ENCODE measurements around the gene ERICH3. TPM values are rescaled to one million over a fixed set of nuclear protein-coding genes. Genes with fewer than 3 reads are reported as not detected.

ERICH3 gene
- total RNA-seq, 1 experiment from 2014 or later: not detected

- TF ChIP-seq CTCF (IDR thresholded peaks at IDR 0.05; ENCODE audit: insufficient read depth in 1 of 2, low read depth in 1 of 2, low read length in 1 of 2, severe bottlenecking in 1 of 2, unreplicated experiment in 1 of 2): peak; percentile 39 to 61
- no peak overlapping the region for H3K27ac Mint-ChIP-seq (ENCODE audit: unreplicated experiment)
These were observed 16.2 kb upstream of the ERICH3 start for GRCh38 chr1:74689621-74690363.

GRCh38 chr1:74686928-74687327 is 13.3 kb upstream of the ERICH3 start:
- H3K4me3 ChIP-seq (ENCODE audit: low read depth, low read length): no peak overlapping the region
- H3K4me1 ChIP-seq: no peaks in the 10 kb centered on the region
- intact Hi-C loops (cut with micrococcal nuclease; ENCODE audit: unreplicated experiment): loop anchor here (5.0 to 10.0 kb wide), 2 partner anchors 182 to 685 kb away; no protein-coding TSS in a partner anchor
- ChIA-PET POLR2A (no interaction called here), CTCF (no interaction called here)
- no peaks in the 10 kb centered on the region for H3K9me3 ChIP-seq
- H3K36me3 Mint-ChIP-seq (ENCODE audit: insufficient read depth, unreplicated experiment): no peaks in the 10 kb centered on the region
- peaks cover 6% of the 10 kb centered on the region for H3K4me1 Mint-ChIP-seq (ENCODE audit: low read depth, unreplicated experiment)
- no peaks in the 10 kb centered on the region for H3K27me3 ChIP-seq (replicated peaks; ENCODE audit: control insufficient read depth, insufficient read depth, low read length)
- peaks cover 4% of the 10 kb centered on the region for H3K27me3 Mint-ChIP-seq (ENCODE audit: insufficient read depth, unreplicated experiment)
- H3K4me3 Mint-ChIP-seq (ENCODE audit: unreplicated experiment): no peak overlapping the region
- no TSS peak for BruUV-seq (replicated peaks)
- H3K9me3 Mint-ChIP-seq (ENCODE audit: unreplicated experiment): no peaks in the 10 kb centered on the region
- DNase-seq: no peak
- no peak for TF ChIP-seq CTCF (IDR thresholded peaks at IDR 0.05; ENCODE audit: insufficient read depth in 1 of 2, low read depth in 1 of 2, low read length in 1 of 2, severe bottlenecking in 1 of 2, unreplicated experiment in 1 of 2)
- no peaks in the 10 kb centered on the region for H3K36me3 ChIP-seq (ENCODE audit: control insufficient read depth, insufficient read depth, low read length)
- no peak overlapping the region for H3K27ac Mint-ChIP-seq (ENCODE audit: unreplicated experiment)

More at GRCh38 chr1:74689621-74690363, 16.2 kb upstream of the ERICH3 start:
- Mint-ChIP-seq H3K36me3 (ENCODE audit: insufficient read depth, unreplicated experiment) (no peaks in the 10 kb centered on the region), H3K27me3 (ENCODE audit: insufficient read depth, unreplicated experiment) (peaks cover 2% of the 10 kb centered on the region), H3K4me3 (ENCODE audit: unreplicated experiment) (peak overlapping the region; percentile 29), H3K4me1 (ENCODE audit: low read depth, unreplicated experiment) (peaks cover 6% of the 10 kb centered on the region), H3K9me3 (ENCODE audit: unreplicated experiment) (no peaks in the 10 kb centered on the region)
- peak; percentile 35 to 51 for DNase-seq
- Histone ChIP-seq H3K27me3 (replicated peaks; ENCODE audit: control insufficient read depth, insufficient read depth, low read length) (no peaks in the 10 kb centered on the region), H3K4me3 (ENCODE audit: low read depth, low read length) (no peak overlapping the region; the same call in 1 of the 2 replicates), H3K4me1 (no peaks in the 10 kb centered on the region), H3K36me3 (ENCODE audit: control insufficient read depth, insufficient read depth, low read length) (no peaks in the 10 kb centered on the region), H3K9me3 (no peaks in the 10 kb centered on the region)
- CTCF ChIA-PET: interaction anchor here (1.1 to 1.4 kb wide), 3 partner anchors 42 to 186 kb away, joined by 3 to 7 read pairs (median 3); partner anchors contain the start of genes CRYZ and TYW3
- intact Hi-C loops (cut with micrococcal nuclease; ENCODE audit: unreplicated experiment): loop anchor here (2.0 to 10.0 kb wide), 4 partner anchors 185 to 849 kb away; no protein-coding TSS in a partner anchor
- no TSS peak for BruUV-seq (replicated peaks)
- POLR2A ChIA-PET: no interaction called here

- no peaks in the 10 kb centered on the region for H3K9me3 ChIP-seq
- no TSS peak for BruUV-seq (replicated peaks)
- POLR2A ChIA-PET: no interaction called here
- Mint-ChIP-seq H3K27ac (ENCODE audit: unreplicated experiment) (no peak overlapping the region), H3K4me1 (ENCODE audit: low read depth, unreplicated experiment) (no peaks in the 10 kb centered on the region), H3K27me3 (ENCODE audit: insufficient read depth, unreplicated experiment) (peaks cover 4% of the 10 kb centered on the region), H3K4me3 (ENCODE audit: unreplicated experiment) (no peak overlapping the region), H3K36me3 (ENCODE audit: insufficient read depth, unreplicated experiment) (no peaks in the 10 kb centered on the region), H3K9me3 (ENCODE audit: unreplicated experiment) (no peaks in the 10 kb centered on the region)
- intact Hi-C loops (cut with micrococcal nuclease; ENCODE audit: unreplicated experiment): loop anchor here (10.0 kb wide), 1 partner anchor 180 kb away; no protein-coding TSS in a partner anchor
- H3K36me3 ChIP-seq (ENCODE audit: control insufficient read depth, insufficient read depth, low read length): no peaks in the 10 kb centered on the region
- H3K4me3 ChIP-seq (ENCODE audit: low read depth, low read length): no peak overlapping the region
- no peak for TF ChIP-seq CTCF (IDR thresholded peaks at IDR 0.05; ENCODE audit: insufficient read depth in 1 of 2, low read depth in 1 of 2, low read length in 1 of 2, severe bottlenecking in 1 of 2, unreplicated experiment in 1 of 2)
- H3K27me3 ChIP-seq (replicated peaks; ENCODE audit: control insufficient read depth, insufficient read depth, low read length): no peaks in the 10 kb centered on the region
- H3K4me1 ChIP-seq: no peaks in the 10 kb centered on the region
- CTCF ChIA-PET: no interaction called here
- no peak for DNase-seq
These were observed 10.7 kb upstream of the ERICH3 start for GRCh38 chr1:74684301-74684700.
